GM12864 (cell line): Measurements from ENCODE around the gene SIDT1.

ENCODE experiments used
- DNase-seq: peaks from one replicate; pipeline ENCODE4 v3.0.0-alpha.2; 2011; ENCODE audit warnings: low read depth
- H3K4me3 ChIP-seq: 2 replicates; pipeline ENCODE4 v1.5.1; 2011; ENCODE audit warnings: mild to moderate bottlenecking, low read depth, low read length, control low read depth
- CTCF ChIP-seq: IDR thresholded peaks from 2 replicates; pipeline ENCODE4 v1.5.1; 2011; ENCODE audit warnings: low read depth, mild to moderate bottlenecking, moderate library complexity, low read length, control low read depth, inconsistent platforms; ENCODE audit errors: missing control alignments

The SIDT1 gene

DNA sequence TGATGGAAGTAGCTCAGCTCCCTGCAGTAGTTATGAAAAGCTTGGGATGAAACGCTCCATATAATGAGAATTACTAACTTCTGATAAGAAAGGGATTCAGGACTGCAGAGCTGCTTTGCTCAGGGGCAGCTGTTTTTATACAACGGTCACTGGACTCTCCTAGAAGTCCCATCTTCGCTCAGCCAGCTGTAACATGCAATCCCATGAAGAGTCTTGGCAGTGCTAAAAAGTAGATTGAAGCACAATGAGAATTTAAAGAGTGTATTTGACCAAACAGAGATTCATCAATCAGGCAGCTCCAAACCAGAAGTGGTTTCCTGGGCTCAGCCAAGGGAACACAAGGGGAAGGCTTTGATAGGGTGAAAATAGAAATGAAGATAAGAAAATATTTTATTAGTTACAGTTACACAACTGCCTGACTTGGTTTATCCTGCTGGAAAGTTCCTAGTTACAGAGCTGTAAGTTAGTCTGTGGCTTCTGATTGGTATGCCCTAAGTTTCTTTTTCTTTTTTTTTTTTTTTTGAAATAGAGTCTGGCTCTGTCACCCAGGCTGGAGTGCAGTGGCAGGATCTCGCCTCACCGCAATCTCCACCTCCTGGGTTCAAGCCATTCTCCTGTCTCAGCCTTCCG, 24.1 kb downstream of the SIDT1 start:
- no peak for TF ChIP-seq CTCF
- no peak overlapping the region for H3K4me3 ChIP-seq
- DNase-seq, result no peak

DNA sequence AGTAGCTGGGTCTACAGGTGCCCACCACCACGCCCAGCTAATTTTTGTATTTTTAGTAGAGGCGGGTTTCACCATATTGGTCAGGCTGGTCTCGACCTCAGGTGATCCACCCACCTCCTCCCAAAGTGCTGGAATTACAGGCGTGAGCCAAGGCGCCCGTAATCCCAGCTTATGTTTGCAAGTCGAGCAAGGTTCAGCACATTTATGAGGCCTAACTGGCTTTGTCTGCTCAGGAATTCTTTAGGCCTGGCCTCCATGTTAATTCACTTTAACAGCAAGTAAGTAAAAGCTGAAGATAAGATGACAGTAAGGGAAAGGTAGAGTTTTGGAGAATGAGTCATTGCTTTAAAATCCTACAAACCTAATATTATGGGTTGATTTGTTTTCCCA, 24.6 kb downstream of the SIDT1 start:
- no peak overlapping the region for H3K4me3 ChIP-seq

GRCh38 chr3:113557374-113557773, 25.0 kb downstream of the SIDT1 start:
- TF ChIP-seq CTCF, result no peak
- DNase-seq, result no peak
- H3K4me3 ChIP-seq, result no peak overlapping the region

More for the DNA sequence above, 24.6 kb downstream of the SIDT1 start:
- no peak for DNase-seq
- TF ChIP-seq CTCF, result no peak

GRCh38 chr3:113559009-113559408, 26.7 kb downstream of the SIDT1 start:
- H3K4me3 ChIP-seq, result no peak overlapping the region
- DNase-seq, result no peak
- no peak for TF ChIP-seq CTCF

DNA sequence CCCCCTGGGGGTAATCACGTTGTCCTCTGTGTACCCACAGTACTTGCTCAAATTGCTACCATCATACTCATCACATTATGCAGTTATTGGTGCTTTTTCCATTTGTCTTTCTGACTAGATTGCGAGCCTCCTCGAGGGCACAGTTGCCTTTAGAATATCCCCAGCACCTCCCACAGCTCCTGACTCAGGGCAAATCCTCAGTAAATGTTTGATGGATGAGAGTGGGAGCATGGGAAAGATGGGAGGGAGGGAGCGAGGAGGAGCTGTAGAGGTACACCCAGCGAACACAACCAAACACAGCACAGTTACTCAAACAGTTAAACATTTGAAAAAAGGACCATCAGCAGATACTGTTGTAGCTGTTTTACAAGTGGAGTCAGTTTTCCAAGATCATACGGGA, 27.9 kb downstream of the SIDT1 start:
- no peak for TF ChIP-seq CTCF
- no peak overlapping the region for H3K4me3 ChIP-seq
- no peak for DNase-seq

DNA sequence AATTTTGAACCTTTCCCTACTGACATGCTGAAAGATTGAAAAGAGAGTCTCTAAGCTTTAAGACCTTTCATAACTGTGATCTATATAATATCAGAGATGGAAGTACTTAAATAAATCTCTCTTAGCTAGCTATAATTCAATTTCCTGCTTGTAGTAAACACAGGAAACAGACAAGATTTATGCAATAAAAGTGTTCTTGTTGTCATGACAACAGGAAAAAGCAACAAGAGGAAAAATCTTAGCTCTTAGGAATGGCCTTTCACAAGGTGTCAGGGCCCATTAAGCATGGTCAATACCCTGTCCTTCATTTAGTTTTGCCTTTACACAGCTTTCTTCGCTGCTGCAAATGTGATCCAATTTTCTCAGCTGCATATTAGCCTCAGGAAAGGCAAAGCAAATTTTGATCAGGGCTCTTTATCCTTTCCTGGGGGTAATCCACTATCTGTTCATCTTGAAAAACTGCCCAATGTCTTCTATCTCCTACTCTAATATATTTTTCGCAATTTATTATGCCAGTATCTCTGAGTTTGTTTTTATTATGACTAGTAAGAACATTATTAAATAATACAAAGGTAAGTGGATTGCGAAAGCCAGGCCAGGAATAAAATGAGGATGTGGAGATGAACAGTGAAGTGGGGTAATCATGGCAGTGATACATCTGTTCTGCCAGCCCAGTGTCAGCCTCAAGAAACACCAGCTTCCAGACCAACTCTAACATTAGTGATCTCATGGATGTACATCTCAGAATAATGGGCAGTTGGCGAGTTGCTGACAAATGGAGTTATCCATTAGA, 28.7 kb downstream of the SIDT1 start:
- DNase-seq, result no peak
- TF ChIP-seq CTCF, result no peak
- H3K4me3 ChIP-seq, result no peak overlapping the region
